ENCODE data around the gene TEC.

Gene TEC

GRCh38 chr4:48269861-48270522 lies 354 bp upstream of the TEC start:
- DNase-seq (ENCODE audit: low read depth): peak; percentile 74

GRCh38 chr4:48267574-48267973 lies 2.1 kb downstream of the TEC start:
- DNase-seq (ENCODE audit: low read depth): no peak

- no peak for DNase-seq (ENCODE audit: low read depth)
Measured at GRCh38 chr4:48266781-48267180, 2.9 kb downstream of the TEC start.

- no peak for DNase-seq (ENCODE audit: low read depth)
Measured at GRCh38 chr4:48262926-48263325, 6.7 kb downstream of the TEC start.

GRCh38 chr4:48262484-48262883 lies 7.2 kb downstream of the TEC start:
- no peak for DNase-seq (ENCODE audit: low read depth)

GRCh38 chr4:48261281-48261680 lies 8.4 kb downstream of the TEC start:
- no peak for DNase-seq (ENCODE audit: low read depth)

GRCh38 chr4:48259748-48260147 lies 9.9 kb downstream of the TEC start:
- no peak for DNase-seq (ENCODE audit: low read depth)

GRCh38 chr4:48258845-48259397 lies 10.7 kb downstream of the TEC start:
- no peak for DNase-seq (ENCODE audit: low read depth)

- DNase-seq (ENCODE audit: low read depth): no peak
Measured at GRCh38 chr4:48255959-48256342, 13.7 kb downstream of the TEC start.

- no peak for DNase-seq (ENCODE audit: low read depth)
Measured at GRCh38 chr4:48255072-48255958, 14.3 kb downstream of the TEC start.

- no peak for DNase-seq (ENCODE audit: low read depth)
Measured at GRCh38 chr4:48254381-48255071, 15.1 kb downstream of the TEC start.

GRCh38 chr4:48252313-48252712 lies 17.3 kb downstream of the TEC start:
- no peak for DNase-seq (ENCODE audit: low read depth)

- no peak for DNase-seq (ENCODE audit: low read depth)
Measured at GRCh38 chr4:48250980-48251379, 18.7 kb downstream of the TEC start.

GRCh38 chr4:48250343-48250742 lies 19.3 kb downstream of the TEC start:
- no peak for DNase-seq (ENCODE audit: low read depth)

GRCh38 chr4:48249378-48249777 lies 20.3 kb downstream of the TEC start:
- DNase-seq (ENCODE audit: low read depth): no peak

GRCh38 chr4:48248559-48248953 lies 21.1 kb downstream of the TEC start:
- DNase-seq (ENCODE audit: low read depth): no peak

GRCh38 chr4:48247878-48248558 lies 21.6 kb downstream of the TEC start:
- DNase-seq (ENCODE audit: low read depth): no peak

- DNase-seq (ENCODE audit: low read depth): no peak
Measured at GRCh38 chr4:48247142-48247877, 22.3 kb downstream of the TEC start.

GRCh38 chr4:48244665-48245064 lies 25.0 kb downstream of the TEC start:
- DNase-seq (ENCODE audit: low read depth): no peak

GRCh38 chr4:48243887-48244286 lies 25.8 kb downstream of the TEC start:
- DNase-seq (ENCODE audit: low read depth): no peak

GRCh38 chr4:48243429-48243828 lies 26.2 kb downstream of the TEC start:
- no peak for DNase-seq (ENCODE audit: low read depth)
